ENCODE measurements around the gene AGPAT2. TPM values are rescaled to one million over a fixed set of nuclear protein-coding genes. Genes with fewer than 3 reads are reported as not detected.

Gene AGPAT2
- total RNA-seq, 4 donors from 2014 or later = 19.0 to 77.4 (median 36.0) TPM

- H3K4me3 ChIP-seq = no peak overlapping the region
Observed at GRCh38 chr9:136676297-136676794, 10.9 kb downstream of the AGPAT2 start.

DNA sequence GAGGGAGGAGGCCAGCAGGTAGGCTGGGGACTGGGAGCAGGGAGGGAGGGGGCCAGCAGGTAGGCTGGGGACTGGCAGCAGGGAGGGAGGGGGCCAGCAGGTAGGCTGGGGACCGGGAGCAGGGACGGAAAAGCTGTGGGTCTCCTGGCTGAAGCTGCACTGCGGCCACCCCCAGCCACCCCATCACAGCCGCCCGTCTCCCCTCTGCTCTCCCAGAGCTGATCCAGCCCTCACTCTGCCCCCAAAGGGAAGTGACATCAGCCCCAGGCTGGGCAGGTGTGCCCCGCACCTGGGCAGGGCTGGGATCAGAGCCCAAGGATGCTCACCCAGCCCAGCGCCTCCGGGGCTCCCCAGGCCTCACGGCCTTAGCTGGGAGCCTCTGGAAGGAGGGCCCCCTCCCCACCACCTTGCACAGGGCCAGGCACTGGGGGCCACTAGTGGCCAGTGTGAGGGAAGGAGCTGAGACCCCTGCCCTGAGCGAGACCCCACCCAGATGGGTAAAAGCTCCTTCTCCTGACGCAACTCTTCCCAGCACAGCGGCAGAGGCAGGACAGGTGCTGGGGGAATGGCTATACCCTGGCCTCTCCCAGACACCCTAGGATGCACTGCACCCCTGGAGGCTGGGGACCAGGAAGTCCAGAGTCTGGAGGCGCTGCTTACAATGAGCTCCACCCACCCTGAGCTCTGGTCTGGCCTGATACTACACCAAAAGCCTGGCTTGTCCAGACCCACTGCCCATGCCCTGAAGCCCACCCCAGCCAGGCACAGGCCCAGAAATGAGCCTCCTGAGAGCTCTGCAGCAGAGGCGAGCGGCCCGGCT lies 11.6 kb downstream of the AGPAT2 start:
- peaks cover 18 to 24% of the 10 kb centered on the region in 2 donors for H3K4me1 ChIP-seq
- no peak for DNase-seq
- ATAC-seq = no peak
- H3K36me3 ChIP-seq = peaks cover 0 to 4% of the 10 kb centered on the region in 2 donors
- intact Hi-C loops (cut with DNase I; ENCODE audit: low total_unique reads) = no loop called here
- H3K4me3 ChIP-seq = no peak overlapping the region
- in situ Hi-C loops (cut with MboI; ENCODE audit: low sequenced_read_pairs in 4 of 4) = no loop called here
- peaks cover 0 to under 1% (median 0%) of the 10 kb centered on the region in 3 donors for H3K27me3 ChIP-seq
- no peak overlapping the region for H3K27ac ChIP-seq
- TF ChIP-seq POLR2A (IDR thresholded peaks at IDR 0.05) = no peak
- TF ChIP-seq, protein P1, sequence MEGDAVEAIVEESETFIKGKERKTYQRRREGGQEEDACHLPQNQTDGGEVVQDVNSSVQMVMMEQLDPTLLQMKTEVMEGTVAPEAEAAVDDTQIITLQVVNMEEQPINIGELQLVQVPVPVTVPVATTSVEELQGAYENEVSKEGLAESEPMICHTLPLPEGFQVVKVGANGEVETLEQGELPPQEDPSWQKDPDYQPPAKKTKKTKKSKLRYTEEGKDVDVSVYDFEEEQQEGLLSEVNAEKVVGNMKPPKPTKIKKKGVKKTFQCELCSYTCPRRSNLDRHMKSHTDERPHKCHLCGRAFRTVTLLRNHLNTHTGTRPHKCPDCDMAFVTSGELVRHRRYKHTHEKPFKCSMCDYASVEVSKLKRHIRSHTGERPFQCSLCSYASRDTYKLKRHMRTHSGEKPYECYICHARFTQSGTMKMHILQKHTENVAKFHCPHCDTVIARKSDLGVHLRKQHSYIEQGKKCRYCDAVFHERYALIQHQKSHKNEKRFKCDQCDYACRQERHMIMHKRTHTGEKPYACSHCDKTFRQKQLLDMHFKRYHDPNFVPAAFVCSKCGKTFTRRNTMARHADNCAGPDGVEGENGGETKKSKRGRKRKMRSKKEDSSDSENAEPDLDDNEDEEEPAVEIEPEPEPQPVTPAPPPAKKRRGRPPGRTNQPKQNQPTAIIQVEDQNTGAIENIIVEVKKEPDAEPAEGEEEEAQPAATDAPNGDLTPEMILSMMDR (IDR thresholded peaks at IDR 0.05 in 4 of 5, conservative IDR thresholded peaks at IDR 0.05 in 1 of 5) = no peak
- no peaks in the 10 kb centered on the region for H3K9me3 ChIP-seq

More at GRCh38 chr9:136676297-136676794, 10.9 kb downstream of the AGPAT2 start:
- Histone ChIP-seq H3K36me3 (peaks cover 0 to 4% of the 10 kb centered on the region in 2 donors), H3K27ac (no peak overlapping the region), H3K4me1 (peaks cover 18 to 25% of the 10 kb centered on the region in 2 donors), H3K27me3 (no peaks in the 10 kb centered on the region), H3K9me3 (no peaks in the 10 kb centered on the region)
- no peak for DNase-seq
- in situ Hi-C loops (cut with MboI; ENCODE audit: low sequenced_read_pairs in 4 of 4) (no loop called here), intact Hi-C loops (cut with DNase I; ENCODE audit: low total_unique reads) (no loop called here)
- no peak for ATAC-seq
- TF ChIP-seq, protein P1 (IDR thresholded peaks at IDR 0.05 in 4 of 5, conservative IDR thresholded peaks at IDR 0.05 in 1 of 5) = no peak
- TF ChIP-seq POLR2A (IDR thresholded peaks at IDR 0.05) = no peak

GRCh38 chr9:136674786-136675349 lies 12.4 kb downstream of the AGPAT2 start:
- H3K4me3 ChIP-seq = no peak overlapping the region
- H3K9me3 ChIP-seq = no peaks in the 10 kb centered on the region
- no peak for ATAC-seq
- peaks cover 13 to 16% of the 10 kb centered on the region in 2 donors for H3K4me1 ChIP-seq
- intact Hi-C loops (cut with DNase I; ENCODE audit: low total_unique reads) (no loop called here), in situ Hi-C loops (cut with MboI; ENCODE audit: low sequenced_read_pairs in 4 of 4) (no loop called here)
- peaks cover 0 to 4% of the 10 kb centered on the region in 2 donors for H3K36me3 ChIP-seq
- peaks cover 0 to 4% (median 3%) of the 10 kb centered on the region in 3 donors for H3K27me3 ChIP-seq
- DNase-seq = no peak
- TF ChIP-seq, protein P1 (IDR thresholded peaks at IDR 0.05 in 4 of 5, conservative IDR thresholded peaks at IDR 0.05 in 1 of 5) = no peak
- no peak for TF ChIP-seq POLR2A (IDR thresholded peaks at IDR 0.05)
- H3K27ac ChIP-seq = peak overlapping the region in 1 of 4 donors; percentile 18

GRCh38 chr9:136673975-136674785 lies 13.1 kb downstream of the AGPAT2 start:
- no peak overlapping the region for H3K4me3 ChIP-seq

More at GRCh38 chr9:136673975-136674785, 13.1 kb downstream of the AGPAT2 start:
- Histone ChIP-seq H3K27ac (peak overlapping the region in 2 of 4 donors; percentile 1 to 18), H3K9me3 (no peaks in the 10 kb centered on the region), H3K4me1 (peaks cover 8 to 9% of the 10 kb centered on the region in 2 donors), H3K27me3 (peaks cover 0 to 4% (median 3%) of the 10 kb centered on the region in 3 donors), H3K36me3 (peaks cover 0 to 4% of the 10 kb centered on the region in 2 donors)
- in situ Hi-C loops (cut with MboI; ENCODE audit: low sequenced_read_pairs in 4 of 4) = no loop called here
- TF ChIP-seq, protein P1 (IDR thresholded peaks at IDR 0.05 in 4 of 5, conservative IDR thresholded peaks at IDR 0.05 in 1 of 5) = no peak
- TF ChIP-seq POLR2A (IDR thresholded peaks at IDR 0.05) = no peak
- intact Hi-C loops (cut with DNase I; ENCODE audit: low total_unique reads) = no loop called here
- ATAC-seq = no peak
- no peak for DNase-seq
